ENCODE data around the gene BYSL.
A peak's percentile ranks its signal among the peaks of the same experiment; 100 is the strongest.

The BYSL gene

GRCh38 chr6:41900861-41901260 is 20.4 kb upstream of the BYSL start:
- Histone ChIP-seq H3K4me2 (no peak overlapping the region), H3K36me3 (peaks cover 26 to 72% (median 57%) of the 10 kb centered on the region in 11 experiments), H3K27me3 (no peaks in the 10 kb centered on the region), H4K20me1 (no peaks in the 10 kb centered on the region), H3K9me3 (replicated peaks in 1 of 11) (no peaks in the 10 kb centered on the region), H3K27ac (0 out of 22 replicates have a peak overlapping the region, but pooled peaks of 1 of the 11 experiments have one; percentile 28), H3K4me3 (no peak overlapping the region), H3K9ac (0 out of 22 replicates have a peak overlapping the region, but pooled peaks of 1 of the 11 experiments have one; percentile 9), H3K4me1 (peaks cover 10 to 30% (median 22%) of the 10 kb centered on the region in 10 experiments)
- TF ChIP-seq Cebpa-rat (IDR thresholded peaks at IDR 0.05), result no peak

GRCh38 chr6:41901882-41902519 is 19.3 kb upstream of the BYSL start:
- Histone ChIP-seq H3K27ac (0 out of 22 replicates have a peak overlapping the region, but pooled peaks of 1 of the 11 experiments have one; percentile 3), H3K4me1 (peaks cover 0 to 19% (median 10%) of the 10 kb centered on the region in 10 experiments; a peak in 13 of 20 replicates), H3K36me3 (peaks cover 38 to 83% (median 68%) of the 10 kb centered on the region in 11 experiments), H3K4me3 (no peak overlapping the region), H3K9ac (no peak overlapping the region), H3K9me3 (replicated peaks in 1 of 11) (no peaks in the 10 kb centered on the region), H4K20me1 (no peaks in the 10 kb centered on the region), H3K4me2 (peak overlapping the region in 1 of 11 experiments; percentile 7; a peak in 1 of 22 replicates), H3K27me3 (no peaks in the 10 kb centered on the region)
- TF ChIP-seq Cebpa-rat (IDR thresholded peaks at IDR 0.05), result no peak

GRCh38 chr6:41909727-41910126 is 11.6 kb upstream of the BYSL start:
- TF ChIP-seq Cebpa-rat (IDR thresholded peaks at IDR 0.05), result no peak
- Histone ChIP-seq H3K4me1 (peaks cover 8 to 10% (median 9%) of the 10 kb centered on the region in 10 experiments; a peak in 17 of 20 replicates), H3K27ac (no peak overlapping the region), H3K36me3 (peaks cover 85 to 100% (median 97%) of the 10 kb centered on the region in 11 experiments), H3K9me3 (replicated peaks in 1 of 11) (no peaks in the 10 kb centered on the region), H3K27me3 (no peaks in the 10 kb centered on the region), H3K4me2 (no peak overlapping the region), H3K9ac (no peak overlapping the region), H3K4me3 (no peak overlapping the region), H4K20me1 (peaks cover 0 to 4% (median 0%) of the 10 kb centered on the region in 11 experiments; a peak in 2 of 22 replicates)

GRCh38 chr6:41914343-41914742 is 7.0 kb upstream of the BYSL start:
- peak overlapping the region; percentile 6 to 49 (median 22); a peak in 17 of 22 replicates for H3K4me2 ChIP-seq

GRCh38 chr6:41914869-41915530 is 6.3 kb upstream of the BYSL start:
- TF ChIP-seq Cebpa-rat (IDR thresholded peaks at IDR 0.05), result no peak
- Histone ChIP-seq H3K4me1 (peaks cover 23 to 45% (median 39%) of the 10 kb centered on the region in 10 experiments), H3K4me2 (peak overlapping the region in 10 of 11 experiments; percentile 6 to 49 (median 26); a peak in 14 of 22 replicates), H3K27me3 (no peaks in the 10 kb centered on the region), H3K27ac (peak overlapping the region in 2 of 11 experiments; percentile 23 to 32; a peak in 2 of 22 replicates), H3K9me3 (replicated peaks in 1 of 11) (no peaks in the 10 kb centered on the region), H4K20me1 (peaks cover 0 to under 1% (median 0%) of the 10 kb centered on the region in 11 experiments; a peak in 2 of 22 replicates), H3K9ac (peak overlapping the region in 4 of 11 experiments; percentile 10 to 50 (median 26); a peak in 6 of 22 replicates), H3K4me3 (no peak overlapping the region), H3K36me3 (peaks cover 55 to 77% (median 67%) of the 10 kb centered on the region in 11 experiments)

More at GRCh38 chr6:41914343-41914742, 7.0 kb upstream of the BYSL start:
- H3K36me3 ChIP-seq, result peaks cover 59 to 84% (median 74%) of the 10 kb centered on the region in 11 experiments
- peak overlapping the region in 4 of 11 experiments; percentile 3 to 50 (median 14); a peak in 2 of 22 replicates for H3K9ac ChIP-seq
- H3K9me3 ChIP-seq (replicated peaks in 1 of 11), result no peaks in the 10 kb centered on the region
- peaks cover 0 to 4% (median 0%) of the 10 kb centered on the region in 11 experiments; a peak in 2 of 22 replicates for H4K20me1 ChIP-seq
- peaks cover 16 to 38% (median 32%) of the 10 kb centered on the region in 10 experiments for H3K4me1 ChIP-seq
- no peak overlapping the region for H3K4me3 ChIP-seq
- no peaks in the 10 kb centered on the region for H3K27me3 ChIP-seq
- TF ChIP-seq Cebpa-rat (IDR thresholded peaks at IDR 0.05), result no peak
- peak overlapping the region in 5 of 11 experiments; percentile 4 to 32 (median 7); a peak in 3 of 22 replicates for H3K27ac ChIP-seq

GRCh38 chr6:41917528-41917927 is 3.8 kb upstream of the BYSL start:
- H4K20me1 ChIP-seq, result peaks cover 0 to 5% (median 1%) of the 10 kb centered on the region in 11 experiments; a peak in 5 of 22 replicates
- H3K4me3 ChIP-seq, result no peak overlapping the region
- H3K36me3 ChIP-seq, result peaks cover 36 to 58% (median 44%) of the 10 kb centered on the region in 11 experiments
- peak overlapping the region in 7 of 11 experiments; percentile 6 to 65 (median 40); a peak in 11 of 22 replicates for H3K4me2 ChIP-seq
- no peaks in the 10 kb centered on the region for H3K27me3 ChIP-seq
- H3K9me3 ChIP-seq (replicated peaks in 1 of 11), result no peaks in the 10 kb centered on the region
- peaks cover 27 to 50% (median 43%) of the 10 kb centered on the region in 10 experiments for H3K4me1 ChIP-seq
- peak overlapping the region in 9 of 11 experiments; percentile 9 to 66 (median 47); a peak in 15 of 22 replicates for H3K27ac ChIP-seq
- TF ChIP-seq Cebpa-rat (IDR thresholded peaks at IDR 0.05), result no peak
- H3K9ac ChIP-seq, result peak overlapping the region in 5 of 11 experiments; percentile 2 to 44 (median 14); a peak in 4 of 22 replicates

DNA sequence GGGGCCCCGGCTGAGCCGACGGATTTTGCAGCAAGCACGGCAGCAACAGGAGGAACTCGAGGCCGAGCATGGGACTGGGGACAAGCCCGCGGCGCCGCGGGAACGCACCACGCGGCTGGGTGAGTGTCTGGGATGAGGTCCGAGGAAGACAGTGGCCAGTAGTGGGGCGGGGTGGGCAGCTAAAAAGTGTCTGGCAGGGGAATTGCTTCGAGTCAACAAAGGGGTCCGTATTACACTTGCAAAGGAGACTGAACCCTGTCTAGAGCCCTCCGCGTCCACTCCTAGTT is 356 bp downstream of the BYSL start:
- Histone ChIP-seq H3K27me3 (no peaks in the 10 kb centered on the region), H3K4me1 (peaks cover 48 to 71% (median 62%) of the 10 kb centered on the region in 10 experiments), H3K9me3 (replicated peaks in 1 of 11) (no peaks in the 10 kb centered on the region), H3K4me3 (peak overlapping the region; percentile 77 to 94 (median 90)), H3K36me3 (peaks cover 10 to 58% (median 42%) of the 10 kb centered on the region in 11 experiments), H3K27ac (peak overlapping the region; percentile 90 to 98 (median 94)), H3K4me2 (peak overlapping the region; percentile 87 to 97 (median 94)), H4K20me1 (peaks cover 0 to 46% (median 42%) of the 10 kb centered on the region in 11 experiments; a peak in 19 of 22 replicates), H3K9ac (peak overlapping the region; percentile 90 to 99 (median 93))
- no peak for TF ChIP-seq Cebpa-rat (IDR thresholded peaks at IDR 0.05)

DNA sequence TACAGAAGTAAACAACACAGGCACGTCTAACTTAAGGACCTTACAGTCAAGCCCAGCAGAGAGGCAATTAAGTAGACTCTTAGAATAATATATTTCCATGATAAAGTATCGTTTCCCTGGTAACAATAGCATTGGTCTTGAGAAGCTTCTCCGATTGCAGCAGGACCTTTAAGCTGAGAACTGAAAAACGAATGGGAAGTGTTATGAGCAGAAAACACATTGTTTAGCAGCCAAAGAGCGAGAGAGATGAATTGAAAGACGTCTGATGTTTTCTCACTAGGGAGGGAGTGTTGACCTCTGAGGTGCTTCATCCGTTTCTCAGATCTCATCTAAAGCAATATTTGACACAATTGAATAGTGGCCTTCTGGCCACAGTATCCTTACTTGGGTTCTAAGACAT is 855 bp downstream of the BYSL start:
- Histone ChIP-seq H3K4me2 (peak overlapping the region; percentile 87 to 97 (median 94)), H4K20me1 (peaks cover 0 to 51% (median 47%) of the 10 kb centered on the region in 11 experiments; a peak in 19 of 22 replicates), H3K4me3 (peak overlapping the region; percentile 77 to 94 (median 90)), H3K4me1 (peaks cover 48 to 71% (median 61%) of the 10 kb centered on the region in 10 experiments), H3K27ac (peak overlapping the region; percentile 90 to 98 (median 94)), H3K9me3 (replicated peaks in 1 of 11) (no peaks in the 10 kb centered on the region), H3K36me3 (peaks cover 11 to 58% (median 43%) of the 10 kb centered on the region in 11 experiments; a peak in 21 of 22 replicates), H3K9ac (peak overlapping the region; percentile 90 to 99 (median 93)), H3K27me3 (no peaks in the 10 kb centered on the region)
- TF ChIP-seq Cebpa-rat (IDR thresholded peaks at IDR 0.05), result no peak

All from BLaER1 treated with 17β-estradiol and CSF1 and Interleukin-3, amounts not matched to agents 10 nM and 100 nM (cell line).